Cardiac muscle cell (in vitro differentiated cells and primary cell): ENCODE measurements around the gene CLEC10A. TPM values are rescaled to one million over a fixed set of nuclear protein-coding genes. Genes with fewer than 3 reads are reported as not detected.

Source experiments
- DNase-seq, 2 donors: peaks; one replicate each; pipeline versions ENCODE4 v3.0.0 to v3.0.0-alpha.2; 2010 to 2017; ENCODE audit warnings: low read depth in 1 of 2, low spot score in 1 of 2
- H3K27ac ChIP-seq: fragments of 200-600 bp; sonication (generic); 2 replicates; pipeline ENCODE4 v1.5.1; 2016
- H3K27me3 ChIP-seq: fragments of 200-600 bp; sonication (generic); 2 replicates; pipeline ENCODE4 v1.6.0; 2016; ENCODE audit warnings: control low read depth
- H3K36me3 ChIP-seq: fragments of 200-600 bp; sonication (generic); 2 replicates; pipeline ENCODE4 v1.5.1; 2016; ENCODE audit warnings: control low read depth
- H3K4me1 ChIP-seq: fragments of 200-600 bp; sonication (generic); 2 replicates; pipeline ENCODE4 v1.8.1; 2017; ENCODE audit warnings: low read depth, mild to moderate bottlenecking, mixed run types
- H3K4me3 ChIP-seq: fragments of 200-600 bp; sonication (generic); 2 replicates; pipeline ENCODE4 v1.5.1; 2016; ENCODE audit warnings: mild to moderate bottlenecking
- H3K9me3 ChIP-seq: fragments of 200-600 bp; sonication (generic); 2 replicates; pipeline ENCODE4 v1.5.1; 2017; ENCODE audit warnings: low read depth, mild to moderate bottlenecking, control low read depth
- polyA plus RNA-seq: library from polyadenylated mRNA; unstranded; fragments of >200 nt; fragmentation: Nextera tagmentation; extraction: Ambion mirVana; gene quantifications from 2 replicates; pipeline ENCODE4 v1.2.1, GENCODE V29; 2016
- total RNA-seq: library from RNA; depleted of rRNA; stranded (reverse); fragments of >200 nt; gene quantifications from 2 replicates; pipeline ENCODE4 v1.2.3, GENCODE V29; 2016
- TF ChIP-seq, protein P1 (sequence below): IDR thresholded peaks from 2 replicates; pipeline ENCODE4 v1.5.1; 2012; ENCODE audit warnings: low read depth, mild to moderate bottlenecking, low read length

Gene CLEC10A
- total and polyA plus RNA-seq, 2 experiments from 2014 or later, result not detected

DNA sequence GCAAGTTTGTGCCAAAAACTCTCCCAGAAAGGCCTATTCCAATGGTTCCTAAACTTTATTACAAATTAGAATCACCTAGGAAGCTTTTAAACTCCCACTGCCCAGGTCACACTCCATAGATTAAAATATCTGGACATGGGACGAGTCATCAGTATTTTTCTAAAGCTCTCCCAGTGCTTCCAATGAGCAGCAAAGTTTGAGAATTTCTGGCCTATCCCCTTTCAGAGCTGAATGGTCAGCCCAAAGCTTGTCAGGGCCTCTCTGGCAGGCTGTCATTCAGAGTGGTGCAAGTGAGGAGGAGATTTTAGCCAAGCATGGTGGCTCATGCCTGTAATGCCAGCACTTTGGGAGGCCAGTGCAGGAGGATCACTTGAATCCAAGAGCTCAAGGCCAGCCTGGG lies 54.8 kb downstream of the CLEC10A start:
- TF ChIP-seq, protein P1, sequence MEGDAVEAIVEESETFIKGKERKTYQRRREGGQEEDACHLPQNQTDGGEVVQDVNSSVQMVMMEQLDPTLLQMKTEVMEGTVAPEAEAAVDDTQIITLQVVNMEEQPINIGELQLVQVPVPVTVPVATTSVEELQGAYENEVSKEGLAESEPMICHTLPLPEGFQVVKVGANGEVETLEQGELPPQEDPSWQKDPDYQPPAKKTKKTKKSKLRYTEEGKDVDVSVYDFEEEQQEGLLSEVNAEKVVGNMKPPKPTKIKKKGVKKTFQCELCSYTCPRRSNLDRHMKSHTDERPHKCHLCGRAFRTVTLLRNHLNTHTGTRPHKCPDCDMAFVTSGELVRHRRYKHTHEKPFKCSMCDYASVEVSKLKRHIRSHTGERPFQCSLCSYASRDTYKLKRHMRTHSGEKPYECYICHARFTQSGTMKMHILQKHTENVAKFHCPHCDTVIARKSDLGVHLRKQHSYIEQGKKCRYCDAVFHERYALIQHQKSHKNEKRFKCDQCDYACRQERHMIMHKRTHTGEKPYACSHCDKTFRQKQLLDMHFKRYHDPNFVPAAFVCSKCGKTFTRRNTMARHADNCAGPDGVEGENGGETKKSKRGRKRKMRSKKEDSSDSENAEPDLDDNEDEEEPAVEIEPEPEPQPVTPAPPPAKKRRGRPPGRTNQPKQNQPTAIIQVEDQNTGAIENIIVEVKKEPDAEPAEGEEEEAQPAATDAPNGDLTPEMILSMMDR, result no peak
- H3K27me3 ChIP-seq, result peaks cover 22% of the 10 kb centered on the region
- DNase-seq, result no peak

More for the DNA sequence above, 54.8 kb downstream of the CLEC10A start:
- no peak overlapping the region for H3K4me3 ChIP-seq
- no peaks in the 10 kb centered on the region for H3K36me3 ChIP-seq
- no peaks in the 10 kb centered on the region for H3K4me1 ChIP-seq
- no peaks in the 10 kb centered on the region for H3K9me3 ChIP-seq
- no peak overlapping the region for H3K27ac ChIP-seq

Other genes starting within 250 kb of the CLEC10A start
- gene TEKT1, start 248.5 kb downstream of the CLEC10A start, total RNA-seq, result 0.28 TPM in 1 of 2 replicates, not detected in the other
- gene TEKT1, start 248.5 kb downstream of the CLEC10A start, polyA plus RNA-seq, result not detected in 2 replicates
- gene ALOX12, start 84.2 kb downstream of the CLEC10A start, total RNA-seq, result 0.85 and 1.7 TPM in 2 replicates
- gene ALOX12, start 84.2 kb downstream of the CLEC10A start, polyA plus RNA-seq, result 2.5 and 5.0 TPM in 2 replicates
- gene RNASEK, start 67.6 kb downstream of the CLEC10A start, total RNA-seq, result 241 and 275 TPM in 2 replicates
- gene RNASEK, start 67.6 kb downstream of the CLEC10A start, polyA plus RNA-seq, result 594 and 672 TPM in 2 replicates
- 0.11 and 1.7 TPM in 2 replicates for gene BCL6B, start 57.2 kb downstream of the CLEC10A start, total RNA-seq
- not detected in 2 replicates for gene BCL6B, start 57.2 kb downstream of the CLEC10A start, polyA plus RNA-seq
- 3.7 and 4.0 TPM in 2 replicates for gene SLC16A13, start 44.2 kb downstream of the CLEC10A start, total RNA-seq
- gene SLC16A13, start 44.2 kb downstream of the CLEC10A start, polyA plus RNA-seq, result 5.8 and 7.2 TPM in 2 replicates
- 0.39 and 1.1 TPM in 2 replicates for gene SLC16A11, start 36.2 kb downstream of the CLEC10A start, total RNA-seq
- gene SLC16A11, start 36.2 kb downstream of the CLEC10A start, polyA plus RNA-seq, result 3.8 and 6.4 TPM in 2 replicates
- gene ASGR2, start 34.6 kb upstream of the CLEC10A start, total RNA-seq, result not detected in 2 replicates
- 0.10 TPM in 1 of 2 replicates, not detected in the other for gene ASGR2, start 34.6 kb upstream of the CLEC10A start, polyA plus RNA-seq
- 19.8 and 20.2 TPM in 2 replicates for gene ASGR1, start 99.1 kb upstream of the CLEC10A start, total RNA-seq
- 19.2 and 21.7 TPM in 2 replicates for gene ASGR1, start 99.1 kb upstream of the CLEC10A start, polyA plus RNA-seq
- 32.9 and 40.6 TPM in 2 replicates for gene DLG4, start 139.6 kb upstream of the CLEC10A start, total RNA-seq
- 6.8 and 7.4 TPM in 2 replicates for gene DLG4, start 139.6 kb upstream of the CLEC10A start, polyA plus RNA-seq
- gene ACADVL, start 139.7 kb upstream of the CLEC10A start, total RNA-seq, result 291 and 364 TPM in 2 replicates
- gene ACADVL, start 139.7 kb upstream of the CLEC10A start, polyA plus RNA-seq, result 573 and 681 TPM in 2 replicates
- 87.4 and 121 TPM in 2 replicates for gene DVL2, start 154.3 kb upstream of the CLEC10A start, total RNA-seq
- gene DVL2, start 154.3 kb upstream of the CLEC10A start, polyA plus RNA-seq, result 79.2 and 80.3 TPM in 2 replicates
- 53.5 and 57.7 TPM in 2 replicates for gene PHF23, start 159.2 kb upstream of the CLEC10A start, total RNA-seq
- gene PHF23, start 159.2 kb upstream of the CLEC10A start, polyA plus RNA-seq, result 53.9 and 65.0 TPM in 2 replicates
- gene GABARAP, start 162.2 kb upstream of the CLEC10A start, total RNA-seq, result 517 and 760 TPM in 2 replicates
- gene GABARAP, start 162.2 kb upstream of the CLEC10A start, polyA plus RNA-seq, result 772 and 773 TPM in 2 replicates
- 76.0 and 78.3 TPM in 2 replicates for gene CTDNEP1, start 171.5 kb upstream of the CLEC10A start, total RNA-seq
- gene CTDNEP1, start 171.5 kb upstream of the CLEC10A start, polyA plus RNA-seq, result 92.5 and 98.6 TPM in 2 replicates
- gene ELP5, start 172.0 kb upstream of the CLEC10A start, total RNA-seq, result 54.5 and 68.8 TPM in 2 replicates
- gene ELP5, start 172.0 kb upstream of the CLEC10A start, polyA plus RNA-seq, result 62.3 and 82.9 TPM in 2 replicates
- gene CLDN7, start 182.2 kb upstream of the CLEC10A start, total RNA-seq, result 0.32 and 0.51 TPM in 2 replicates
- 0.83 and 0.99 TPM in 2 replicates for gene CLDN7, start 182.2 kb upstream of the CLEC10A start, polyA plus RNA-seq
- gene SLC2A4, start 201.5 kb upstream of the CLEC10A start, total RNA-seq, result 36.3 and 42.6 TPM in 2 replicates
- gene SLC2A4, start 201.5 kb upstream of the CLEC10A start, polyA plus RNA-seq, result 23.4 and 32.7 TPM in 2 replicates
- 27.8 and 56.2 TPM in 2 replicates for gene YBX2, start 214.4 kb upstream of the CLEC10A start, total RNA-seq
- gene YBX2, start 214.4 kb upstream of the CLEC10A start, polyA plus RNA-seq, result 20.9 and 32.7 TPM in 2 replicates
- 319 and 545 TPM in 2 replicates for gene EIF5A, start 227.4 kb upstream of the CLEC10A start, total RNA-seq
- 719 and 988 TPM in 2 replicates for gene EIF5A, start 227.4 kb upstream of the CLEC10A start, polyA plus RNA-seq
- gene GPS2, start 235.1 kb upstream of the CLEC10A start, total RNA-seq, result 59.9 and 76.2 TPM in 2 replicates
- gene GPS2, start 235.1 kb upstream of the CLEC10A start, polyA plus RNA-seq, result 68.7 and 97.4 TPM in 2 replicates
- gene NEURL4, start 249.1 kb upstream of the CLEC10A start, total RNA-seq, result 25.3 and 32.4 TPM in 2 replicates
- gene NEURL4, start 249.1 kb upstream of the CLEC10A start, polyA plus RNA-seq, result 12.2 and 15.5 TPM in 2 replicates